GM12864 (cell line): ENCODE results near the gene NDRG3.

ENCODE experiments used
- DNase-seq: peaks from one replicate; pipeline ENCODE4 v3.0.0-alpha.2; 2011; ENCODE audit warnings: low read depth
- H3K4me3 ChIP-seq: 2 replicates; pipeline ENCODE4 v1.5.1; 2011; ENCODE audit warnings: mild to moderate bottlenecking, low read depth, low read length, control low read depth
- TF ChIP-seq, protein P1 (sequence below): IDR thresholded peaks from 2 replicates; pipeline ENCODE4 v1.5.1; 2011; ENCODE audit warnings: low read depth, mild to moderate bottlenecking, moderate library complexity, low read length, control low read depth, inconsistent platforms; ENCODE audit errors: missing control alignments

The NDRG3 gene

DNA sequence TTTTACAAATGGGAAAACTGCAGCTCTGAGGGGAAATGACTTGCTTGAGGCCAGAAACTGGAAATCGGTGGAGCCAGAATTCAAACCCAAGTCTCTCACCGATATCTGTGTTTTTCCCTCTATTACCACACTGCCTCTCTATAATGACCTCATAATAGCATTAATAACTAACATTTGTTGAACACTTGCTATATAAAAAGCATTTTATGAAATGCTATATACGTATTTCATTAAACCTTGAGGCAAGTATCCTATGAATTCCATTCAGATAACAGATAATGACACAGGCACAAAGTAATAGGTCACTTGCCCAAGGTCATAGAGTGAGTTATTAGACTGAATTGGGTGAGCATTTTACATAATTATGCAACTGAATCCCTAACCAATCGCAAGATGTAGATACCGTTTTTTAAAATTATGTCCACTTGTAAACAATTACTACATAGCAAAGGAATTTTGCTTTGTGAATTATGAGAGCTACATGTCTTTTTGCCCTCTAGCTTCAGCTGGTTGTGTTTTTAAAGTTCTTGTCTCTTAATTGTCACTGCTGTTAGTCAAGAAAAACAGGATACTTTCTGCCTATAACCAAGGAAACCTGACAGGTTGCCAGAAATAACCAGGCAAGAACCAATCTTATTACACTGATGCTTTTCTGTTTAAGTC, 23.0 kb upstream of the NDRG3 start:
- no peak overlapping the region for H3K4me3 ChIP-seq
- no peak for DNase-seq
- TF ChIP-seq, protein P1, sequence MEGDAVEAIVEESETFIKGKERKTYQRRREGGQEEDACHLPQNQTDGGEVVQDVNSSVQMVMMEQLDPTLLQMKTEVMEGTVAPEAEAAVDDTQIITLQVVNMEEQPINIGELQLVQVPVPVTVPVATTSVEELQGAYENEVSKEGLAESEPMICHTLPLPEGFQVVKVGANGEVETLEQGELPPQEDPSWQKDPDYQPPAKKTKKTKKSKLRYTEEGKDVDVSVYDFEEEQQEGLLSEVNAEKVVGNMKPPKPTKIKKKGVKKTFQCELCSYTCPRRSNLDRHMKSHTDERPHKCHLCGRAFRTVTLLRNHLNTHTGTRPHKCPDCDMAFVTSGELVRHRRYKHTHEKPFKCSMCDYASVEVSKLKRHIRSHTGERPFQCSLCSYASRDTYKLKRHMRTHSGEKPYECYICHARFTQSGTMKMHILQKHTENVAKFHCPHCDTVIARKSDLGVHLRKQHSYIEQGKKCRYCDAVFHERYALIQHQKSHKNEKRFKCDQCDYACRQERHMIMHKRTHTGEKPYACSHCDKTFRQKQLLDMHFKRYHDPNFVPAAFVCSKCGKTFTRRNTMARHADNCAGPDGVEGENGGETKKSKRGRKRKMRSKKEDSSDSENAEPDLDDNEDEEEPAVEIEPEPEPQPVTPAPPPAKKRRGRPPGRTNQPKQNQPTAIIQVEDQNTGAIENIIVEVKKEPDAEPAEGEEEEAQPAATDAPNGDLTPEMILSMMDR, result no peak

- TF ChIP-seq, protein P1, result no peak
- DNase-seq, result no peak
- no peak overlapping the region for H3K4me3 ChIP-seq
Measured at GRCh38 chr20:36761125-36761524, 15.2 kb upstream of the NDRG3 start.

DNA sequence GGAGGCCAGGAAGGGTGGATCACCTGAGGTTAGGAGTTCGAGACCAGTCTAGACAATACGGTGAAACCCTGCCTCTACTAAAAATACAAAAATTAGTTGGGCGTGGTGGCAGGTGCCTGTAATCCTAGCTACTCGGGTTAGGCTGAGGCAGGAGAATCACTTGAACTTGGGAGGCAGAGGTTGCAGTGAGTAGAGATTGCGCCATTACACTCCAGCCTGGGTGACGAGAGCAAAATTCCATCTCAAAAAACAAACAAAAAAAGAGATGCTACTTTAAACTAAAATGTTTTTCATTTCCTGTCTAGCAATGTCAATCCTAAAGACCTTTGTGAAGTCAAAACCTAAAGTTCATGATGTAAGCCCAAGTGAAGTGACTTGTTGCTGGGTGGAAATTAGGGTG, 14.8 kb upstream of the NDRG3 start:
- DNase-seq, result no peak
- H3K4me3 ChIP-seq, result no peak overlapping the region
- TF ChIP-seq, protein P1, result no peak

DNA sequence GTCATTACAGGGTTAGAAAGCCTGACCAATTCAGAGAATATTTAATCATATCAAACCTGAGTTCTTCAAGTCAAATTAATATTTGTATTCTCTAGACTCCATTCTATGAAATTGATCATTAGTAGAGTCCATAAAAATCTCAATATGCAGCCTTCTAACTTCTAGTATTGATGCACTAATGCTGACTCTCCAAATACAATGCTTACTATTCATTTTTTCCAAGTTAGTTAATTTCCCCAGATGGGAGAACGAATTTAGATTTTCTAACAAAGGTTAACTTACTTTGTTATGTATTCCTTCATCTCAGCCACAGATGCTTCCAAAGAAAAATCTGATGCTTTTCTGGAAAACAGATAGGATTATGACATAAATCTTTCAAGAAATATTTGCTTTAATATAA, 12.4 kb upstream of the NDRG3 start:
- TF ChIP-seq, protein P1, result no peak
- no peak overlapping the region for H3K4me3 ChIP-seq
- no peak for DNase-seq

GRCh38 chr20:36756496-36756895, 10.6 kb upstream of the NDRG3 start:
- TF ChIP-seq, protein P1, result no peak
- no peak for DNase-seq
- H3K4me3 ChIP-seq, result no peak overlapping the region

GRCh38 chr20:36754656-36755222, 8.8 kb upstream of the NDRG3 start:
- TF ChIP-seq, protein P1, result peak; percentile 77
- DNase-seq, result no peak
- H3K4me3 ChIP-seq, result no peak overlapping the region

- DNase-seq, result no peak
- no peak overlapping the region for H3K4me3 ChIP-seq
- TF ChIP-seq, protein P1, result no peak
Measured at GRCh38 chr20:36752582-36752981, 6.7 kb upstream of the NDRG3 start.
